Colonic mucosa (tissue), 4 donors: ENCODE measurements around the gene RABGAP1. TPM values are rescaled to one million over a fixed set of nuclear protein-coding genes. Genes with fewer than 3 reads are reported as not detected.

Experiments used
- DNase-seq: peaks from one replicate; pipeline ENCODE4 v3.0.0-alpha.2; 2020
- H3K27ac ChIP-seq: fragments of 200-600 bp; one replicate; pipeline ENCODE4 v1.8.0; 2021
- H3K27me3 ChIP-seq: fragments of 200-600 bp; one replicate; pipeline ENCODE4 v1.8.0; 2021
- H3K36me3 ChIP-seq: fragments of 200-600 bp; one replicate; pipeline ENCODE4 v1.8.0; 2021
- H3K4me1 ChIP-seq: fragments of 200-600 bp; one replicate; pipeline ENCODE4 v1.8.0; 2021; ENCODE audit warnings: mild to moderate bottlenecking
- H3K4me3 ChIP-seq: fragments of 200-600 bp; one replicate; pipeline ENCODE4 v1.8.0; 2021
- H3K9ac ChIP-seq, 2 donors: one replicate each; pipeline ENCODE4 v1.7.0; 2013; ENCODE audit warnings: control low read depth in 2 of 2, low read depth in 2 of 2, low read length in 2 of 2
- H3K9me3 ChIP-seq: fragments of 200-600 bp; one replicate; pipeline ENCODE4 v1.8.0; 2021
- CTCF ChIP-seq: fragments of 200-600 bp; IDR thresholded peaks from one replicate; pipeline ENCODE4 v1.8.0; 2022; ENCODE audit warnings: antibody characterized with exemption, mild to moderate bottlenecking
- intact Hi-C: fragments of 100-400 bp; cut with DNase I; formaldehyde crosslinking; loops from one replicate; pipeline ENCODE4 v1.14.1; 2022
- total RNA-seq, 2 donors: library from RNA; stranded (reverse); fragmentation: NEBNext Ultra II Directional in 1 of 2; extraction: Animal tissue kit (Norgen Biotek cat#: 25700) in 1 of 2; gene quantifications; one replicate each; pipeline ENCODE4 v1.2.1, GENCODE V29; 2021
- donor health status: healthy.
- donor health status: DM: no; HTN: no; CAD: no.
- donor health status: DM: no; HTN: no; CAD: no.

The RABGAP1 gene
- 10 to 100 TPM; 40.9 to 49.4 TPM for total RNA-seq

DNA sequence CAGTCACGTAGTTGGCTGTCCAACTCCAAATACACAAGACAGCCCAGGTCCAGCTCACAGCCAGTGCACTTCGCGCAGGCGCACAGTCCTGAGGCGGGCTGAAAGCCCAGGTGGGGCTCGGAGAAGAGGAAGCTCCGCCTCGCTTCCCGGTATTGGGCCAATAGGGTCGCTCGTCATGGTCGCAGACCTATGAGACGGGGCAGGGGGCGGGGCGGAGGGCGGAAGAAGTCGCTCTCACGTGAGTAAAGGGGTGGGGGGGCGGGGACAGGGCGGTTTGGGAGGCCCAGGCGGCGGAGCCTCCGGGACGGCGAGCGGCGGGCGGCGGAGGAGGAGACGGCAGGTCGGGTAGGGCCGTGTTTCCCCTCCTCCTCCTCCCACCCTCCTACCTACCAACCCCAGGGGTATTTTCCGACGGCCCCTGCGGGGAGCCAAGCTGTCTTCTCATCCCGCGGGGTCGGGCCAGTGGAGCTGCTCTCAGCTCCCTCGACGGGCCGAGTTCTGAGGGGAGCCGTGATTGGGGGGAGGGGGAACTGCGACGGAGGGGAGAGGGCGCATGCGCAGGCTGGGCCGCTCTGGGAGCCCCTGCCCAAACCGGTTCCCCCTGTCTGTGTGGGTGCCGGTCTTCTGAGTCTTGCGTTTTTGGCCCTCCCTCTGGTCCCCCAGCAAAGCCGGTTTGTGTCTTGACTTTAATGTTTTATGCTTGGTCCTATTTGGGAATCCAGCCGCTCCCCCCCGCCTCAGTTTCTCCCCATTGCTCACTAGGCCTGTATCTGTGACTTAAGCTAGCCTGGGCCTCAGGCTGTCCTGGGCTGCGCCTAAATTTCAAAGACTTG, at the start of gene RABGAP1:
Gene RABGAP1 (plus strand): TSS at position 272 of the 833 bp plus-strand sequence. CDS start 16,040 bp downstream, outside the sequence.
- Histone ChIP-seq H3K4me1 (no peaks in the 10 kb centered on the region), H3K27me3 (no peaks in the 10 kb centered on the region), H3K36me3 (peaks cover 4% of the 10 kb centered on the region), H3K4me3 (peak within 1 kb of the TSS; percentile 83), H3K9me3 (no peaks in the 10 kb centered on the region), H3K27ac (peak within 1 kb of the TSS; percentile 76), H3K9ac (peak within 1 kb of the TSS; percentile 79 to 95)
- peak; percentile 100 for DNase-seq
- no peak for TF ChIP-seq CTCF
- intact Hi-C loops = no loop called here

DNA sequence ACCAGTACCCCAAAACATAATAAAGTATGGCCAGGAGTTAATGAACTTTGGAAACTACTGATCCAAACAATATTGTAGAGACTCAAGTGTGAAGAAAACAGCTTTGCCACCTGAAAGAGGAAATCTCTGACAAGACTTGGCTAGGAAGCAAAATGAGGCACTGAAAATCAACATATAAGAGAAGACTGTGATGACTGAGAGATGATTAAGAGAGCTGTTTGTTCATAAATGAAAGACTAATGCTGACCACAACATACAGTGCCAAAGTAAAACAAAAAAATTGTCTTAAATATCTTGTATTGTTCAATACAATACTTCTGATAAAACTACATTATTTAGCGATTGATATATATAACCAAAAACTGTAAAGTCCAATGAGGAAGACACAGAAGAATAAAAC, 42.9 kb upstream of the RABGAP1 start:
- no peak for DNase-seq
- no peaks in the 10 kb centered on the region for H3K36me3 ChIP-seq
- no peaks in the 10 kb centered on the region for H3K4me1 ChIP-seq
- H3K27me3 ChIP-seq = no peaks in the 10 kb centered on the region
- H3K9ac ChIP-seq = no peak overlapping the region
- intact Hi-C loops = no loop called here
- H3K4me3 ChIP-seq = no peak overlapping the region
- no peak overlapping the region for H3K27ac ChIP-seq
- no peaks in the 10 kb centered on the region for H3K9me3 ChIP-seq
- TF ChIP-seq CTCF = no peak

- Histone ChIP-seq H3K27ac (peak overlapping the region; percentile 4), H3K36me3 (no peaks in the 10 kb centered on the region), H3K9ac (no peak overlapping the region), H3K4me3 (no peak overlapping the region), H3K27me3 (no peaks in the 10 kb centered on the region), H3K4me1 (no peaks in the 10 kb centered on the region), H3K9me3 (no peaks in the 10 kb centered on the region)
- no peak for TF ChIP-seq CTCF
- intact Hi-C loops = no loop called here
- no peak for DNase-seq
Measured at GRCh38 chr9:122900791-122901190, 40.0 kb upstream of the RABGAP1 start.

GRCh38 chr9:122904466-122904822, 36.4 kb upstream of the RABGAP1 start:
- no peaks in the 10 kb centered on the region for H3K4me1 ChIP-seq

More at GRCh38 chr9:122904466-122904822, 36.4 kb upstream of the RABGAP1 start:
- DNase-seq = peak; percentile 44
- no peak for TF ChIP-seq CTCF
- Histone ChIP-seq H3K27me3 (no peaks in the 10 kb centered on the region), H3K9me3 (no peaks in the 10 kb centered on the region), H3K27ac (peak overlapping the region; percentile 95), H3K4me3 (peak overlapping the region; percentile 94), H3K36me3 (no peaks in the 10 kb centered on the region), H3K9ac (peak overlapping the region; percentile 70 to 79)
- intact Hi-C loops = no loop called here
